Gastrocnemius medialis (tissue), 4 donors: Measurements from ENCODE around the gene CRYBB3. TPM values are rescaled to one million over a fixed set of nuclear protein-coding genes. Genes with fewer than 3 reads are reported as not detected.

Experiments used
- ATAC-seq, 2 donors: fragments of 150-250 bp; one replicate each; pipeline ENCODE4 v1.9.1; 2016
- DNase-seq, 2 donors: peaks; one replicate each; pipeline ENCODE4 v3.0.0-alpha.2; 2019
- H3K27ac ChIP-seq, 4 donors: fragments of 200-600 bp; sonication (generic); 1 replicate in 1 of 4; 2 replicates in 3 of 4; pipeline ENCODE4 v1.5.1; 2016 to 2018; ENCODE audit warnings: mild to moderate bottlenecking in 2 of 4, moderate library complexity in 1 of 4
- H3K27me3 ChIP-seq, 3 donors: fragments of 200-600 bp; sonication (generic) in 2 of 3; 1 replicate in 1 of 3; 2 replicates in 2 of 3; pipeline versions ENCODE4 v1.5.1 to v1.6.0; 2016 to 2019; ENCODE audit warnings: mild to moderate bottlenecking in 1 of 3, moderate library complexity in 1 of 3
- H3K36me3 ChIP-seq, 2 donors: fragments of 200-600 bp; sonication (generic) in 1 of 2; one replicate each; pipeline ENCODE4 v1.5.1; 2017 to 2018
- H3K4me1 ChIP-seq, 2 donors: fragments of 200-600 bp; sonication (generic) in 1 of 2; one replicate each; pipeline ENCODE4 v1.5.1; 2016 to 2017; ENCODE audit warnings: mild to moderate bottlenecking in 2 of 2
- H3K4me3 ChIP-seq, 4 donors: fragments of 200-600 bp; sonication (generic) in 3 of 4; 1 replicate in 1 of 4; 2 replicates in 3 of 4; pipeline ENCODE4 v1.5.1; 2016 to 2019; ENCODE audit warnings: mild to moderate bottlenecking in 2 of 4
- H3K9me3 ChIP-seq, 3 donors: fragments of 200-600 bp; sonication (generic) in 2 of 3; 1 replicate in 1 of 3; 2 replicates in 2 of 3; pipeline ENCODE4 v1.5.1; 2016 to 2019
- CTCF ChIP-seq, 5 experiments: fragments of 450-650 bp in 3 of 5; fragments of 200-600 bp in 2 of 5; sonication (generic) in 2 of 5; IDR thresholded peaks in 4 of 5; conservative IDR thresholded peaks in 1 of 5; 1 replicate in 4 of 5; 2 replicates in 1 of 5; pipeline ENCODE4 v1.5.1; 2016 to 2019; ENCODE audit warnings: antibody characterized with exemption in 5 of 5, mild to moderate bottlenecking in 3 of 5, moderate library complexity in 3 of 5
- POLR2A ChIP-seq, 2 donors: fragments of 450-650 bp; IDR thresholded peaks; one replicate each; pipeline ENCODE4 v1.6.1; 2017; ENCODE audit warnings: antibody characterized with exemption in 2 of 2, mild to moderate bottlenecking in 2 of 2, moderate library complexity in 2 of 2
- in situ Hi-C, 4 donors: fragments of 200-750 bp; cut with MboI; loops; one replicate each; pipeline versions ENCODE4 v1.15.0 to v1.8.0; 2017; ENCODE audit warnings: low sequenced_read_pairs in 4 of 4
- intact Hi-C: fragments of 100-400 bp; cut with DNase I; formaldehyde crosslinking; loops from one replicate; pipeline ENCODE4 v1.15.1; 2023; ENCODE audit warnings: low total_unique reads
- total RNA-seq, 4 donors: library from RNA; depleted of rRNA; stranded (reverse); fragments of >200 nt; gene quantifications; one replicate each; pipeline versions ENCODE4 v1.1.0 to v1.2.3, GENCODE V29; 2016

CRYBB3 gene
- total RNA-seq, 4 donors from 2014 or later, result not detected

- Histone ChIP-seq H3K4me1 (no peaks in the 10 kb centered on the region), H3K9me3 (no peaks in the 10 kb centered on the region), H3K4me3 (no peak overlapping the region), H3K27ac (no peak overlapping the region), H3K36me3 (peaks cover 0 to 42% of the 10 kb centered on the region in 2 donors), H3K27me3 (no peaks in the 10 kb centered on the region)
- ATAC-seq (no peak), DNase-seq (no peak)
- in situ Hi-C loops (loop anchor here in 1 of 4 donors (25.0 kb wide), 1 partner anchor 256 kb away; the partner anchor contains the start of gene LHFPL7), intact Hi-C loops (no loop called here)
- TF ChIP-seq CTCF (IDR thresholded peaks at IDR 0.05 in 4 of 5, conservative IDR thresholded peaks at IDR 0.05 in 1 of 5) (no peak), POLR2A (IDR thresholded peaks at IDR 0.05) (no peak)
These were observed 6.5 kb upstream of the CRYBB3 start for GRCh38 chr22:25193130-25193529.

- ATAC-seq (no peak), DNase-seq (no peak)
- H3K4me3 ChIP-seq, result no peak overlapping the region
- H3K27me3 ChIP-seq, result no peaks in the 10 kb centered on the region
- no peaks in the 10 kb centered on the region for H3K4me1 ChIP-seq
- TF ChIP-seq CTCF (IDR thresholded peaks at IDR 0.05 in 4 of 5, conservative IDR thresholded peaks at IDR 0.05 in 1 of 5) (no peak), POLR2A (IDR thresholded peaks at IDR 0.05) (no peak)
- H3K27ac ChIP-seq, result no peak overlapping the region
- H3K9me3 ChIP-seq, result no peaks in the 10 kb centered on the region
- in situ Hi-C loops (loop anchor here in 1 of 4 donors (25.0 kb wide), 1 partner anchor 256 kb away; the partner anchor contains the start of gene LHFPL7), intact Hi-C loops (no loop called here)
- peaks cover 0 to 42% of the 10 kb centered on the region in 2 donors for H3K36me3 ChIP-seq
These were observed 6.1 kb upstream of the CRYBB3 start for GRCh38 chr22:25193548-25193947.

- Histone ChIP-seq H3K9me3 (no peaks in the 10 kb centered on the region), H3K4me1 (no peaks in the 10 kb centered on the region), H3K27me3 (no peaks in the 10 kb centered on the region), H3K27ac (no peak overlapping the region), H3K36me3 (peaks cover 0 to 27% of the 10 kb centered on the region in 2 donors), H3K4me3 (no peak overlapping the region)
- no peak for TF ChIP-seq POLR2A (IDR thresholded peaks at IDR 0.05)
- no peak for TF ChIP-seq CTCF (IDR thresholded peaks at IDR 0.05 in 4 of 5, conservative IDR thresholded peaks at IDR 0.05 in 1 of 5)
- in situ Hi-C loops, result loop anchor here in 1 of 4 donors (25.0 kb wide), 1 partner anchor 259 kb away; the partner anchor contains the start of gene LHFPL7
- DNase-seq, result no peak
- no peak for ATAC-seq
- intact Hi-C loops, result no loop called here
These were observed 3.3 kb upstream of the CRYBB3 start for GRCh38 chr22:25196326-25196725.

- DNase-seq (no peak), ATAC-seq (no peak)
- Histone ChIP-seq H3K27me3 (no peaks in the 10 kb centered on the region), H3K4me3 (no peak overlapping the region), H3K9me3 (no peaks in the 10 kb centered on the region), H3K27ac (no peak overlapping the region), H3K4me1 (no peaks in the 10 kb centered on the region), H3K36me3 (peaks cover 0 to 17% of the 10 kb centered on the region in 2 donors)
- TF ChIP-seq POLR2A (IDR thresholded peaks at IDR 0.05), result no peak
- no peak for TF ChIP-seq CTCF (IDR thresholded peaks at IDR 0.05 in 4 of 5, conservative IDR thresholded peaks at IDR 0.05 in 1 of 5)
- intact Hi-C loops (no loop called here), in situ Hi-C loops (loop anchor here in 1 of 4 donors (25.0 kb wide), 1 partner anchor 260 kb away; the partner anchor contains the start of gene LHFPL7)
These were observed 2.3 kb upstream of the CRYBB3 start for GRCh38 chr22:25197340-25197739.

GRCh38 chr22:25200967-25201366 is 1.3 kb downstream of the CRYBB3 start:
- Histone ChIP-seq H3K9me3 (no peaks in the 10 kb centered on the region), H3K27ac (no peak overlapping the region), H3K4me1 (no peaks in the 10 kb centered on the region), H3K27me3 (no peaks in the 10 kb centered on the region), H3K36me3 (peaks cover 0 to 6% of the 10 kb centered on the region in 2 donors), H3K4me3 (no peak overlapping the region)
- ATAC-seq, result no peak
- in situ Hi-C loops (no loop called here), intact Hi-C loops (no loop called here)
- no peak for TF ChIP-seq CTCF (IDR thresholded peaks at IDR 0.05 in 4 of 5, conservative IDR thresholded peaks at IDR 0.05 in 1 of 5)
- TF ChIP-seq POLR2A (IDR thresholded peaks at IDR 0.05), result no peak
- DNase-seq, result no peak
